ENCODE measurements around the gene CFAP99.

The CFAP99 gene

DNA sequence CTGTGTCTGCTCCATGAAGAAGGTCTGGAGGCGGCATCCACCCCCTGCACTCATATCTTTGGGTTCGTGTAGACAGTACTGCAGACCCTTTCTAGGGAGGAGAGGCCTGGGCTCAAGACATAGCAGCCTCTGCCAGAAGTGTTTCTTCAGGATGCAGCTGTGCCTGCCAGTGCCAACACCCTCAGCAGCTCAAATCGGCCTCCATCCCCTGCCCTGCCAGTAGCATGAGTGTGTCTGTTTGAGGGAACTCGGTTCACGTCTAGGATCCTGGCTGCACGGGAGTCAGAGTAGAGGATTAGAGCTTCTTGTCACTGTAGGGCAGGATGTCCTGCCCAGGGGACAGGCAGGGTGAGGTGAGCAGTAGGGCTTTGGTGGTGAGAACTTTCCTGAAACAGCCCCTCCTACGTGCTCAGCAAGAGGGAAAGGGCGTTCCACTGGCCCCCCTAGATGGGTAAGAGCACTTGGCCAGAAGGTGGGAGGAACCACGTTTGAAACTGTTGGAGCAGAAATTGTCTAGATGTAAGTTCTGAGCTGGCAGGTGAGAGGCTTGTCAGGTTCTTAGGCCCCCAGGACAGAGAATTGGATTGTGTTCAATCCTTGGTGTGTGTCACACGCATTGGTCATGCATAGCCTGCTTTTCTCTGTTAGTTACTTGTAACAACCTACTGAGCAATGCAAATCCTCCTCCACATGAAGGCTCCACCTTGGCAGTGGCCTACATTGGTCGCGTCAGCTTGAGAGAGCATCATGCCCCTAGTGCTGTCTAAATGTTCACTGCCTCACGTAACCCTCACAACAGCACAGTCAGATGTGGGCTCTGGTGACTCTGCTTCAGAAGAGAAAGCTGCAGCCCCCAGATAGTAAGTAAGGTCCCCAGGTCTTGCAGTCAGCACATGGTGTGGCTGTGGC, 91.8 kb downstream of the CFAP99 start:
- no peak for DNase-seq (ENCODE audit: low read depth)

DNA sequence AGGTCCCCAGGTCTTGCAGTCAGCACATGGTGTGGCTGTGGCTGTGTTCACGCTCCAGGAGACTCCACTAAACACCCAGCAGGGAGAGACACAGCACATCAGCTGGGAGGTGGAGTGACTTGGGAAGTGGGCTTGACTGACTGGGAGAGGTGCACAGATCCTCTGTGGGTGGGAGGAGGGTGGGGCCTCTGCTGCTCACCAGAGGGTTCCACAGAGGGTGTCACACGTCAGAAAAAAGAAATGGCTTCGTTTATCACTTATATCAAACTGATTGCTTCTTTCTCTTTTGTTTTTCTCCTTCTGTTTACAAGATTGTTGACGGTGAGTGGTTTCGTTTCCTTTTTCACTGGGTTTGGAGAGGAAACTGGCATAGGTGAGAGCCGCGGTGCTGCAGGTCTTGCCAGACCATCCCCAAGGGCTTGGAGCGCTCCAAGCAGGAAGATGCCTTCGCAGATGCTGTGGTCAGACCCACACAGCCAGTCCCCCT, 92.9 kb downstream of the CFAP99 start:
- no peak for DNase-seq (ENCODE audit: low read depth)

Measured in HS-27A (cell line).